ENCODE measurements around the gene LMCD1.

GRCh38 chr3:8486936-8487335, 14.7 kb upstream of the LMCD1 start:
- no peak for TF ChIP-seq CTCF (IDR thresholded peaks at IDR 0.05; ENCODE audit: insufficient read depth, low read length, poor library complexity, severe bottlenecking)
- TF ChIP-seq EZH2phosphoT487 (conservative IDR thresholded peaks at IDR 0.05; ENCODE audit: low read length): no peak
